RKO (cell line): ENCODE measurements around the gene ARAP1.

ENCODE experiments used
- DNase-seq: peaks from one replicate; pipeline ENCODE4 v3.0.0-alpha.2; 2016; ENCODE audit warnings: low spot score

The ARAP1 gene

GRCh38 chr11:72703267-72704008 is 48.8 kb downstream of the ARAP1 start:
- DNase-seq = no peak

GRCh38 chr11:72702577-72703241 is 49.5 kb downstream of the ARAP1 start:
- DNase-seq = no peak

GRCh38 chr11:72702096-72702495 is 50.1 kb downstream of the ARAP1 start:
- DNase-seq = no peak

- no peak for DNase-seq
These were observed 50.7 kb downstream of the ARAP1 start for GRCh38 chr11:72701466-72701865.

GRCh38 chr11:72700146-72700545 is 52.1 kb downstream of the ARAP1 start:
- peak; percentile 35 for DNase-seq

GRCh38 chr11:72697814-72698213 is 54.4 kb downstream of the ARAP1 start:
- no peak for DNase-seq

- no peak for DNase-seq
These were observed 55.1 kb downstream of the ARAP1 start for GRCh38 chr11:72696866-72697700.

GRCh38 chr11:72695354-72695753 is 56.9 kb downstream of the ARAP1 start:
- DNase-seq = no peak

GRCh38 chr11:72693271-72693968 is 58.8 kb downstream of the ARAP1 start:
- no peak for DNase-seq

- no peak for DNase-seq
These were observed 59.5 kb downstream of the ARAP1 start for GRCh38 chr11:72692498-72693237.

- no peak for DNase-seq
These were observed 62.0 kb downstream of the ARAP1 start for GRCh38 chr11:72690166-72690565.

GRCh38 chr11:72688929-72689328 is 63.3 kb downstream of the ARAP1 start:
- DNase-seq = no peak

GRCh38 chr11:72688486-72688885 is 63.7 kb downstream of the ARAP1 start:
- DNase-seq = no peak

GRCh38 chr11:72687326-72687725 is 64.9 kb downstream of the ARAP1 start:
- no peak for DNase-seq

- DNase-seq = no peak
These were observed 65.5 kb downstream of the ARAP1 start for GRCh38 chr11:72686639-72687220.

GRCh38 chr11:72685560-72686480 is 66.4 kb downstream of the ARAP1 start:
- no peak for DNase-seq

GRCh38 chr11:72684236-72684912 is 67.8 kb downstream of the ARAP1 start:
- peak; percentile 78 for DNase-seq

GRCh38 chr11:72683782-72684200 is 68.4 kb downstream of the ARAP1 start:
- peak; percentile 41 for DNase-seq

- no peak for DNase-seq
These were observed 69.4 kb downstream of the ARAP1 start for GRCh38 chr11:72682858-72683243.
